ENCODE results near the gene CWH43.
"Not testable (repeated sequence)": the region's sequence is repeated elsewhere in the genome, so short reads cannot be mapped to it uniquely, and the experiment has no call there.

Gene CWH43

DNA sequence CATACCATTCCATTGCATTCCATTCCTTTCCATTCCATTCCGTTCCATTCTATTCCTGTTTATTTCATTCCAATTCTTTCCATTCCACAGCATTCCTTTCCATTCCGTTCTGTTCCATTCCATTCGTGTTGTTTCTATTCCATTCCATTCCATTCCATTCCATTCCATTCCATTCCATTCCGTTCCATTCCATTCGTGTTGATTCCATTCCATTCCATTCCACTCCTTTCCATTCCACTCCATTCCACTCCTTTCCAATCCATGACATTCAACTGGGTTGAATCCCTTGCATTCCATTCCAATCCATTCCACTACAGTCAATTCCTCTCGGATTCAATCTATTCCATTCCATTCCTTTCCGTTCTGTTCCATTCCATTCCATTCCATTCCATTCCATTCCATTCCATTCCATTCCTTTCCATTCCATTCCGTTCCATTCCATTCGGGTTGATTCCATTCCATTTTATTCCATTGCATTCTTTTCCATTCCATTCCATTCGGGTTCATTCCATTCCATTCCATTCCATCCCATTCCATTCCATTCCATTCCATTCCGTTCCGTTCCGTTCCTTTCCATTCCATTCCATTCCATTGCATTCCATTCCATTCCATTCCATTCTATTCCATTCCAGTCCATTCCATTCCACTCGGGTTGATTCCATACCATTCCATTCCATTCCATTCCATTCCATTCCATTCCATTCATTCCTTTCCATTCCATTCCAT lies 112.1 kb downstream of the CWH43 start:
- not testable (repeated sequence) for DNase-seq

- not testable (repeated sequence) for DNase-seq
Observed at GRCh38 chr4:49099831-49100444, 113.9 kb downstream of the CWH43 start.

GRCh38 chr4:49102344-49102898 lies 116.3 kb downstream of the CWH43 start:
- DNase-seq = not testable (repeated sequence)

DNA sequence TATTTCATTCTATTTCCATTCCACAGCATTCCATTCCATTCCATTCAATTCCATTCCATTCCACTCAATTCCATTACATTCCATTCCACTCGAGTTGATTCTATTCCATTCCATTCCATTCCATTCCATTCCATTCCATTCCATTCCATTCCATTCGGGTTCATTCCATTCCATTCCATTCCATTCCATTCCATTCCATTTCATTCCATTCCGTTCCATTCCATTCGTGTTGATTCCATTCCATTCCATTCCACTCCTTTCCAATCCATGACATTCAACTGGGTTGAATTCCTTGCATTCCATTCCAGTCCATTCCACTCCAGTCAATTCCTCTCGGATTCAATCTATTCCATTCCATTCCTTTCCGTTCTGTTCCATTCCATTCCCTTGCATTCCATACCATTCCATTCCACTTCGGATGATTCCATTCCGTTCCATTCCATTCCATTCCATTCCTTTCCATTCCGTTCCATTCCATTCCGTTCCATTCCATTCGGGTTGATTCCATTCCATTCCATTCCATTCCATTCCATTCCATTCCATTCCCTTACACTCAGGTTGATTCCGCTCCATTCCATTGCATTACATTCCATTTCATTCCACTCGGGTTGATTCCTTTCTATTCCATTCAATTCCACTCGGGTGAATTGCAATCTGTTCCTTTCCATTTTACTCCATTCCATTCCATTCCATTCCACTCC lies 117.5 kb downstream of the CWH43 start:
- not testable (repeated sequence) for DNase-seq

GRCh38 chr4:49104231-49104930 lies 118.3 kb downstream of the CWH43 start:
- not testable (repeated sequence) for DNase-seq

DNA sequence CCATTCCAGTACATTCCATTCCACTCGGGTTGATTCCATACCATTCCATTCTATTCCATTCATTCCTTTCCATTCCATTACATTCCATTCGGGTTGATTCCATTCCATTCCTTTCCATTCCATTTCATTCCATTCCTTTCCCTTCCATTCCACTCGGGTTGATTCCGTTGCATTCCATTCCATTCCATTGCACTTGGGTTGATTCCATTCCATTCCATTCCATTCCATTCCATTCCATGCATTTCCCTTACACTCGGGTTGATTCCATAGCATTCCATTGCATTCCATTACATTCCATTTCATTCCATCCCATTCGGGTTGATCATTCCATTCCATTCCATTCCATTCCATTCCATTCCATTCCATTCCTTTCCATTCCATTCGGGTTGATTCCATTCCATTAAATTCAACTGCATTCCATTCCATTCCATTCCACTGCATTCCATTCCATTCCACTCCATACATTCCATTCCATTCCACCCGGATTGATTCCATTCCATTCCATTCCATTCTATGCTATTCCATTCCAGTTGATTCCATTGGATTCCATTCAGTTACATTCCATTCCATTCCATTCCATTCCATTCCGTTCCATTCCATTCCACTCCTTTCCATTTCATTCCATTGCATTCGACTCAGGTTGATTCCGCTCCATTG lies 119.3 kb downstream of the CWH43 start:
- DNase-seq = not testable (repeated sequence)

DNA sequence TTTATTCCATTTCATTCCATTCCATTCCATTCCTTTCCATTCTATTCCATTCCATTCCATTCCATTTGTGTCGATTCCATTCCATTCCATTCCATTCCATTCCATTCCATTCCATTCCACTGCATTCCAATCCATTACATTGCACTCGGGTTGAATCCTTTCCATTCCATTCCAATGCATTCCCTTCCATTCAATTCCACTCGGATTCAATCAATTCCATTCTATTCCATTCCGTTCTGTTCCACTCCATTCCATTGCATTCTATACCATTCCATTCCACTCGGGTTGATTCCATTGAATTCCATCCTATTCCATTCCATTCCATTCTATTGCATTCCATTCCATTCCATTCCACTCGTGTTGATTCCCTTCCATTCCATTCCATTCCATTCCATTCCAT lies 121.2 kb downstream of the CWH43 start:
- DNase-seq = not testable (repeated sequence)

- DNase-seq = not testable (repeated sequence)
Observed at GRCh38 chr4:49108183-49108978, 122.3 kb downstream of the CWH43 start.

GRCh38 chr4:49109567-49110166 lies 123.6 kb downstream of the CWH43 start:
- not testable (repeated sequence) for DNase-seq

DNA sequence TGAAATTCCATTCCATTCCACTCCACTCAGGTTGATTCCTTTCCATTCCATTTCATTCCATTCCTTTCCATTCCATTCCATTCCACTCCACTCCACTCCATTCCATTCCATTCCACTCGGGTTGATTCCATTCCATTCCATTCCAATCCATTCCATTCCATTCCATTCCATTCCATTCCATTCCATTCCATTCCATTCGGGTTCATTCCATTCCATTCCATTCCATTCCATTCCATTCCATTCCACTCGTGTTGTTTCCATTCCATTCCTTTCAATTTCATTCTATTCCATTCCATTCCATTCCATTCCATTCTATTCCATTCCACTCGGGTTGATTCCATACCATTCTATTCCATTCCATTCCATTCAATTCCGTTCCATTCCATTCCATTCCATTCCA lies 124.5 kb downstream of the CWH43 start:
- not testable (repeated sequence) for DNase-seq
